Measurements from ENCODE around the gene BAIAP2L2. TPM values are rescaled to one million over a fixed set of nuclear protein-coding genes. Genes with fewer than 3 reads are reported as not detected.

The BAIAP2L2 gene
- polyA plus RNA-seq, 2 donors: 2.6 to 34.5 TPM

DNA sequence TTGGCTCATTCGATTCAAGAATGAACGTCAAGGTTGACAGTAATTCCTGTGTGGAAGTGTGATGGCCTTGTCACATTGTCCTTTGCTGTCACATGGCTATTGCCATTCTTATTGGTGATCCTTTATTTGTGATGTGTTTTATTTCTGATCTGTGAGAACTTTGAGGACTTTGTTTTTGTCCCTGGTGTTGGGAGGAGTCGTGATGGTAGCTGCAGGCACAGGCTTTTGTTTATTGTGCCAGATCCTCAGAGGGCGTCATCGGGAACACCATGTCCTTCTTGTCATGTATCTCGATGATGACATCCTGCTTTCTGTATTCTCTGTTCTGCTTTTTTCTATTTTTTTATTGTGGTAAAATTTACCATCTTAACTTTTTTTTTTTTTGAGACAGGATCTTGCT is 47.7 kb downstream of the BAIAP2L2 start:
- Histone ChIP-seq H3K4me3 (ENCODE audit: low read depth in 1 of 2, low read length in 2 of 2) (no peak overlapping the region), H3K9me3 (ENCODE audit: control insufficient read depth in 2 of 2, insufficient read depth in 1 of 2, low read depth in 1 of 2, low read length in 1 of 2) (no peaks in the 10 kb centered on the region), H3K4me1 (ENCODE audit: control insufficient read depth in 2 of 2, insufficient read depth in 2 of 2, low read length in 1 of 2) (no peaks in the 10 kb centered on the region), H3K36me3 (ENCODE audit: control insufficient read depth in 2 of 2, insufficient read depth in 2 of 2, low read length in 1 of 2) (peaks cover 17 to 30% of the 10 kb centered on the region in 2 donors), H3K27ac (ENCODE audit: low read depth in 2 of 2, low read length in 1 of 2) (peak overlapping the region in 1 of 2 donors; percentile 22), H3K27me3 (ENCODE audit: control insufficient read depth in 1 of 2, insufficient read depth in 2 of 2, low read length in 2 of 2) (no peaks in the 10 kb centered on the region)
- 65 to 79% methylated on average over 6 of the region's 6 CpGs for WGBS, 2 donors

DNA sequence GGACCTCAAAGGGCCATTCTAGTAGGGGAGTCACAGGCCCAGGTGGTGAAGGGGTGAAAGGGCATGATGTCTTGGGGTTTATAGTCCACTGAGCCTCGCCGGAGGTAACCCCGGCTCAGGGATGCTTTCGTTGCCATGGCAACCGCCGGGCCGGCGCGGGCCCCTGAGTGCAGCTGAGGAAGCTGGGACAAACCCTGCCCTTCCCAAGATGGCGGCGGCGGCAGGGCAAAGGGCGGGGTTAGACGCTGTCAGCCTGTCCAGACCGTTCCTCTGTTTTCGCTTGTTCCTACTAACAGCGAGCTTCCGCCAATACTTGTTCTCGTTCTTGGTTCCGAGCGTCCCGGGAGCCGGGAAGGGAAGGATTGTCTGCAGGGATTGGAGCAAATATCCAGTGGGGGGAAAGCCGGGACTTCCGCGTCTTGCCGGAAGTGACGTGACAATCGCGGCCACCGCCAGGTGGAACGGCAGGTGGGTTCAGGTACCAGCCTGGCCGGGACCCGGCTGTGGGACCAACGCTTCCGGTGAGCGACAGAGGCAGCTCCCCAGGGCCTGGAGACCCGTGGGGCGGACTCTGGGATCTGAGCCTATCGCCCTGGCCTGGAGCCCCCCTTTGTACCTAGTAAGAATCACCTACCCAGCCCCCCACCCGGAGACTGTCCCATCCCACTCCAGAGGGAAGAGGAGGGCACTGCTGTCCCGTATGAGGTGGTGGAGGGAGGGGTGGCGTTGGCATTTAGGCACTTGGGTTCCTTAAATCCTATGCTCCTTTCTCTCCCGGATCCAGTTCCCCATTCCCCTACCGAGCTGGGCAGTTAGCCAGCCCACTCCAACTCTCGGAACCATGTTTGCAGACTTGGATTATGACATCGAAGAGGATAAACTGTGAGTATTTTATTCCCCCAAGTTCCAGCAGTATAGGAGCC is 53.3 kb downstream of the BAIAP2L2 start, which contains the start of gene PICK1:
PICK1 (plus strand) TSS at position 436 of the 923 bp plus-strand sequence; CDS start at position 842, 406 bp downstream.
- Histone ChIP-seq H3K27ac (ENCODE audit: low read depth in 2 of 2, low read length in 1 of 2) (peak within 1 kb of the TSS; percentile 77 to 92), H3K4me3 (ENCODE audit: low read depth in 1 of 2, low read length in 2 of 2) (peak within 1 kb of the TSS; percentile 62 to 69), H3K36me3 (ENCODE audit: control insufficient read depth in 2 of 2, insufficient read depth in 2 of 2, low read length in 1 of 2) (peaks cover 3 to 7% of the 10 kb centered on the region in 2 donors), H3K4me1 (ENCODE audit: control insufficient read depth in 2 of 2, insufficient read depth in 2 of 2, low read length in 1 of 2) (peaks cover 0 to 2% of the 10 kb centered on the region in 2 donors), H3K27me3 (ENCODE audit: control insufficient read depth in 1 of 2, insufficient read depth in 2 of 2, low read length in 2 of 2) (no peaks in the 10 kb centered on the region), H3K9me3 (ENCODE audit: control insufficient read depth in 2 of 2, insufficient read depth in 1 of 2, low read depth in 1 of 2, low read length in 1 of 2) (no peaks in the 10 kb centered on the region)
- WGBS, 2 donors: 1 to 3% methylated on average over 45 to 47 of the region's 47 CpGs

DNA sequence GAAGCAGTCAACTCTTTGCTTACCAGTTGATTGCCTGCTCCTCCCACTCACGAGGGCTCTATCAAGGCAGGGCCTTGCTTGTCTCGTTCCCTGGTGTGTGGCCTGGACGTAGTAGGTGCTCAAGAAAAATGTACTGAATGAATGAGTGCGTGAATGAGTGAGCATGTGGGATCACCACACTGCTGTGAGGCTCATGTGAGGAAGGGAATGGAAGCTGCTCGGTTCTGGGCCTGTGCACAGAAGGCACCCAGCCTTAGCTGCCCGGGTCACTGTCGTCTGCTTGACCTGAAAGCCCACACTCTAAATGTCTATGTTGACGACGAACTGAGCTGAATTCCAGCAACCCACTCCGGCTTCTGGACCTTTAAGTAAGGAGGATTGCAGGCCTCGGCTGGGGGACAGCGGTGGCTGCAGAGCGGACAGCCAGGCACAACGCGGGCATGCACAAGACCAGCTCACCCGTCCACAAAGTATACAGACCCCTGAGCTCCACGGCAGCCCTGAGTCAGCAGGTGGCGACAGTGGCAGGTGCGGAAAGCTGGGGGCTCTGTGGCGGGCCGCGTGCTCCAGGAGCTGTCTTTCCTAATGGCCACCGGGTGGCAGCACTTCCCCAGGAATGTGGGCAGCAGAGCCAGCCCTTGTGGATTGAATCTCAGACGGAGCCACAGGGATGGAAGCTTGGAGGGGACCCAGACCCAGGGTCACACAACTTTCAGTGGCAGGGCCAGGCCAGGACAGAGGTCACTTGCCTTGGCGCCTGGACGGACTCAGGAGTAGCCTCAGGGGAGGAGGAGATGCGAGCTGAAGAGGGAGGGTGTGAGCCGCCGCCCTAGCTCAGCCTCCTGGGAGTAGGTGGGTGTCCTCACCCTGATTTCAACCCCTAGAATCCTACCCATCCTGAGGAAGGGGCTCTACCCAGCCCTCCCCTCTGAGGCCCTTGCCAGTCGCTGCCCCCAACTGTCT is 58.3 kb downstream of the BAIAP2L2 start:
- H3K4me3 ChIP-seq (ENCODE audit: low read depth in 1 of 2, low read length in 2 of 2): no peak overlapping the region
- no peaks in the 10 kb centered on the region for H3K36me3 ChIP-seq (ENCODE audit: control insufficient read depth in 2 of 2, insufficient read depth in 2 of 2, low read length in 1 of 2)
- H3K9me3 ChIP-seq (ENCODE audit: control insufficient read depth in 2 of 2, insufficient read depth in 1 of 2, low read depth in 1 of 2, low read length in 1 of 2): no peaks in the 10 kb centered on the region
- WGBS, 2 donors: 29 to 30% methylated on average over 30 of the region's 30 CpGs
- H3K27me3 ChIP-seq (ENCODE audit: control insufficient read depth in 1 of 2, insufficient read depth in 2 of 2, low read length in 2 of 2): no peaks in the 10 kb centered on the region
- peaks cover 0 to 2% of the 10 kb centered on the region in 2 donors for H3K4me1 ChIP-seq (ENCODE audit: control insufficient read depth in 2 of 2, insufficient read depth in 2 of 2, low read length in 1 of 2)
- no peak overlapping the region for H3K27ac ChIP-seq (ENCODE audit: low read depth in 2 of 2, low read length in 1 of 2)

DNA sequence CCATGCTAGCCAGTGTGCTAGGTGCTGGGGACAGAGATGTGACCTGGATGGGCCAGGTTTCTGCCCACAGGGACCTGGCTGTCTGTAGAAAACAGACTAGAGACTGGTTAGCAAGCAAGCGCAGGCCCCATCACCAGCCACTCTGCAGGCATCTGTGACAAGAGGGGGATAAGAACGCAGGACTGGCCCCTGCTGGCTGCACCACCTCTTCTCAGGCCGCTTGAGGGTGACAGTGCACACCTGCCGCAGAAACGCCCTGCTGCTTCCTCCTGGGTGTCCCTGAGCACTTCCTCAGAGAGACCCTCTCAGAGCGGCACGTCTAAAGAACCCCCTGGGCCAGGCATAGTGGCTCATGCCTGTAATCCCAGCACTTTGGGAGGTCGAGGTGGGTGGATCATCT is 59.2 kb downstream of the BAIAP2L2 start:
- 76 to 81% methylated on average over 8 of the region's 8 CpGs for WGBS, 2 donors
- no peaks in the 10 kb centered on the region for H3K4me1 ChIP-seq (ENCODE audit: control insufficient read depth in 2 of 2, insufficient read depth in 2 of 2, low read length in 1 of 2)
- H3K36me3 ChIP-seq (ENCODE audit: control insufficient read depth in 2 of 2, insufficient read depth in 2 of 2, low read length in 1 of 2): no peaks in the 10 kb centered on the region
- H3K4me3 ChIP-seq (ENCODE audit: low read depth in 1 of 2, low read length in 2 of 2): no peak overlapping the region
- H3K27me3 ChIP-seq (ENCODE audit: control insufficient read depth in 1 of 2, insufficient read depth in 2 of 2, low read length in 2 of 2): no peaks in the 10 kb centered on the region
- H3K27ac ChIP-seq (ENCODE audit: low read depth in 2 of 2, low read length in 1 of 2): no peak overlapping the region
- H3K9me3 ChIP-seq (ENCODE audit: control insufficient read depth in 2 of 2, insufficient read depth in 1 of 2, low read depth in 1 of 2, low read length in 1 of 2): no peaks in the 10 kb centered on the region

DNA sequence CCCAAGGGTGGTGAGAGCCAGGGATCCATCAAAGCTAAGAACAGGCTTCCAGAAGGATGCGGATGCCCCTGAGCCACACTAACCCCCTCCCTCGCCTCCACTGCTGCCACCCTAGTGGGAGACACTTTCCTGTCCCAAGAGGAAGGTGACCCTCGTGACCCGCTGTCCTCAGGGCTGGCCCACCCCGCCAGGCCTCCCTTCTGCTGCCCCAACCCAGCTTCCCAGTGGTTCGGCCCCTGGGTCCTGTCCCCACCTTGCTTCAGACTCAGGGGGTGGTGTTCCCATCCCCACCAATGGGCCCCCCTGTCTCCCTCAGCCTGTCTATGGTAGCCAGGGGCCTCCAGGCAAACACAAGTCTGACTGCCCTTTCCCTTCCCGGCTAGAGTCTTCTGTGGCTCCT is 59.8 kb downstream of the BAIAP2L2 start:
- Histone ChIP-seq H3K9me3 (ENCODE audit: control insufficient read depth in 2 of 2, insufficient read depth in 1 of 2, low read depth in 1 of 2, low read length in 1 of 2) (no peaks in the 10 kb centered on the region), H3K4me1 (ENCODE audit: control insufficient read depth in 2 of 2, insufficient read depth in 2 of 2, low read length in 1 of 2) (no peaks in the 10 kb centered on the region), H3K27me3 (ENCODE audit: control insufficient read depth in 1 of 2, insufficient read depth in 2 of 2, low read length in 2 of 2) (no peaks in the 10 kb centered on the region), H3K4me3 (ENCODE audit: low read depth in 1 of 2, low read length in 2 of 2) (no peak overlapping the region), H3K36me3 (ENCODE audit: control insufficient read depth in 2 of 2, insufficient read depth in 2 of 2, low read length in 1 of 2) (no peaks in the 10 kb centered on the region), H3K27ac (ENCODE audit: low read depth in 2 of 2, low read length in 1 of 2) (no peak overlapping the region)
- 87 to 88% methylated on average over 6 to 7 of the region's 7 CpGs for WGBS, 2 donors

DNA sequence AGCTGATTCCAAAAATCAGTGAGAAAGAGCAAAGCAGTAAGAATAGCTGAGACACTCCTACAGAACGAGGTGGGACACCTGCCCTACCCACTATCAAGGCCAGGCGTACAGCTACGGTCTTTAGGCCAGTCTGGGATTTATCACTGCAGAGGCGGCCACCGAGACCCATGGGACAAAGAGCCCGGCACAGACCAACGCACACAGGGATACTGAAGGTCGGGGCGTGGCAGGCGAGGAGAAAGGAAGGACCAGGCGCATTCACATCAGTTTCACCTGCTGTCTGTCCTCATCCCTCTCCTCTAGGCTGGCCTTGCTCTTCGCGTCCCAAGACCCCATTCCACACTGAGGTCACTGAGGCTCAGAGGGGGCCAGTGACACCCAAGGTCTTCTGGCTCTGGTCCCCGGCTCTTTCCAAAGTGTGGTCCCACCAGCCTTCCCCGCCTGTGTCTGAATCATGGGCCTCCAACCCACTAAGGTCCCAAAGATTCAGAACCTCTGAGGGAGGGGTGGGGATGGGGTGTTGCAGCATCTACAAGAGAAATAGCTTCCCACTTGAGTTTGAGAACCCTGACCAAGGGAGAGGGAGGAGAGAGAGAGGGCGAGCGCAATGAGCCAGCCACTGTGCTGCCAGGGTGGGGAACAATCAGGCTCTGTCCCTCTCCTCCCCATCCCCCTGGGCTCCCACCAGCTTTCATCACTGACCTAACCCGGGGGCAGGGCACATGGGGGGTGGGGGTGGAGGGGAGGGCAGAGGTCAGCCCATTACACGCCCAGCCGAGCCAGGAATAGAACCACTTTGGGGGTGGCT is 60.5 kb downstream of the BAIAP2L2 start:
- Histone ChIP-seq H3K27me3 (ENCODE audit: control insufficient read depth in 1 of 2, insufficient read depth in 2 of 2, low read length in 2 of 2) (no peaks in the 10 kb centered on the region), H3K9me3 (ENCODE audit: control insufficient read depth in 2 of 2, insufficient read depth in 1 of 2, low read depth in 1 of 2, low read length in 1 of 2) (no peaks in the 10 kb centered on the region), H3K36me3 (ENCODE audit: control insufficient read depth in 2 of 2, insufficient read depth in 2 of 2, low read length in 1 of 2) (no peaks in the 10 kb centered on the region), H3K4me1 (ENCODE audit: control insufficient read depth in 2 of 2, insufficient read depth in 2 of 2, low read length in 1 of 2) (no peaks in the 10 kb centered on the region), H3K4me3 (ENCODE audit: low read depth in 1 of 2, low read length in 2 of 2) (no peak overlapping the region), H3K27ac (ENCODE audit: low read depth in 2 of 2, low read length in 1 of 2) (no peak overlapping the region)
- WGBS, 2 donors: 74 to 81% methylated on average over 20 of the region's 20 CpGs

DNA sequence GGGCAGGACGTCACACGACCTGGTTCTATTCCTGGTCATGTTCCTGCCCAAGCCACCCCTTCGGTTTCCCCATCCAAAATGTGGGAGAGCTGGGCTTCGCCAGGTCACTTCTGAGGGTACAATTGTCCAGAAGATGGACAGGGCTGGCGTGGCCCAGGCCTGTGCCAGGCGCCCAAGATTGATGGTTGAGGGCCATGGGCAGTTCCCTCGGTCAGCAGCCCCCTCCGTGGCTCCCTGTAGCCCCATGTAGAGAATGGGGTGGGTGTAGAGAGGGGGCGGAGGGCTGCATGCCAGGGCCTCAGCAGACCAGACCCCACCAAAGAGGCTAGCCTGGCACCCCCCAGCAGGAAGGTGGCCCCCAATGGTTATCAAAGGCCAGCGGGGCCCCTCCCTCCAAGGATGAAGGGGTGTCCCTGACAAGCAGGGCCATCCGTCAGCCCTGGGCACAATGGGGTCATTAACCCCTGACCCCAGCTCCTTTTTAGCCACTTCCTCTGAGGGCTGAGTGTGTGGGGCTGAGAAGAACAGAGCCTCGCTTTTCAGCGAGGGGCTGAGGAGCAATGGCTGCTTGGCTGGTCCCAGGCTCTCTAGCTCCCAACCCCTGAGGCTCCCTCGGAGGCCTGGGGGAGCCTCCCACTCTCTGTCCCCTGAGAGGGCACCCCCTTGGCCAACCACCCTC is 64.3 kb downstream of the BAIAP2L2 start:
- no peak overlapping the region for H3K4me3 ChIP-seq (ENCODE audit: low read depth in 1 of 2, low read length in 2 of 2)
- no peaks in the 10 kb centered on the region for H3K36me3 ChIP-seq (ENCODE audit: control insufficient read depth in 2 of 2, insufficient read depth in 2 of 2, low read length in 1 of 2)
- no peaks in the 10 kb centered on the region for H3K27me3 ChIP-seq (ENCODE audit: control insufficient read depth in 1 of 2, insufficient read depth in 2 of 2, low read length in 2 of 2)
- no peak overlapping the region for H3K27ac ChIP-seq (ENCODE audit: low read depth in 2 of 2, low read length in 1 of 2)
- no peaks in the 10 kb centered on the region for H3K9me3 ChIP-seq (ENCODE audit: control insufficient read depth in 2 of 2, insufficient read depth in 1 of 2, low read depth in 1 of 2, low read length in 1 of 2)
- 75 to 76% methylated on average over 14 of the region's 14 CpGs for WGBS, 2 donors
- no peaks in the 10 kb centered on the region for H3K4me1 ChIP-seq (ENCODE audit: control insufficient read depth in 2 of 2, insufficient read depth in 2 of 2, low read length in 1 of 2)

DNA sequence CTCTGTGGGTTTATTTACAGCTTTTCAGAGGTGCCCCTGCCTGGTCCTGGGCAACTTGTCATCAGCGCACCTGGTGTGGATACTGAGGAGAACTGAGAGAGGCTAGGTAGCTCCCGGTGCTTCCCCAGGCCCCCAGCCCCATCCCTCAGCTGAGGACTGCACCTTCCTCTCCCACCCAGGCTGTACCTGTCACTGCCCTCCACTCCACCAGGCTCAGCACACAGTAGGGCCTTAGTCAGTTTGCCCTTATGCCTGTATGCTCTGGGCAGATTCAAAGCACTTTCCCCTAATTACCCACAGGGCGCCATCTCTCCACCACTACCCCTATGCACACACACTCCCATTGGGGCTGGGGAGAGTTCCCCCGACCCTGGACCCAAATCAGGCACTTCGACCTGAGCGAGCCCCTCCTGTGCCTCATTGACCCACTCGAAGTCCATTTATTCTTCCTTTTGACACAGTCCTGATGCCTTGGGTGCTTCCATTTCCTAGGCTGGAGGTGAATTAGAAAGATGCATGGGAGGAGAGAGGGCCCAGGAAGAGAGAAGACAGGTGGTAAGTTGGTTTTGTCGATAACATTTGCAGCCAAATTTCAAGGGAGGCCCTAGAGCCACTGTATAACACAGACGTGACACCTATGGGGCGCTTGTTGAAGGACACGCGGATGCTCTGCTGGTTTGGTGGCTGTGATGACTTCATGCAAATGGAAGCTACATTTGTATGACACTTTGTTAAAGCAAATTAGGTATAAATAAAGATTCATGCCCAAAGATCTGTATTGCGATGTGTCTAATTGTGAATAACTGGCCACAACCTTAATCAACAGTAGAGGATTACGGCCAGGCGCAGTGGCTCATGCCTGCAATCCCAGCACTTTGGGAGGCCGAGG is 67.1 kb downstream of the BAIAP2L2 start:
- 88 to 90% methylated on average over 16 of the region's 16 CpGs for WGBS, 2 donors
- H3K27ac ChIP-seq (ENCODE audit: low read depth in 2 of 2, low read length in 1 of 2): no peak overlapping the region
- H3K4me3 ChIP-seq (ENCODE audit: low read depth in 1 of 2, low read length in 2 of 2): no peak overlapping the region
- no peaks in the 10 kb centered on the region for H3K4me1 ChIP-seq (ENCODE audit: control insufficient read depth in 2 of 2, insufficient read depth in 2 of 2, low read length in 1 of 2)
- H3K9me3 ChIP-seq (ENCODE audit: control insufficient read depth in 2 of 2, insufficient read depth in 1 of 2, low read depth in 1 of 2, low read length in 1 of 2): no peaks in the 10 kb centered on the region
- H3K36me3 ChIP-seq (ENCODE audit: control insufficient read depth in 2 of 2, insufficient read depth in 2 of 2, low read length in 1 of 2): no peaks in the 10 kb centered on the region
- no peaks in the 10 kb centered on the region for H3K27me3 ChIP-seq (ENCODE audit: control insufficient read depth in 1 of 2, insufficient read depth in 2 of 2, low read length in 2 of 2)
